Spleen (tissue), 7 donors: Measurements from ENCODE around the gene DGCR6L.
"Not testable (repeated sequence)": the region's sequence is repeated elsewhere in the genome, so short reads cannot be mapped to it uniquely, and the experiment has no call there.

Experiments
- POLR2AphosphoS5 ChIP-seq, 3 donors: sonication (generic); formaldehyde crosslinking; IDR thresholded peaks; one replicate each; pipeline ENCODE4 v1.5.1; 2017; ENCODE audit warnings: antibody characterized with exemption in 3 of 3
- TF ChIP-seq, protein P1 (sequence below), 11 experiments: fragments of 200-600 bp in 7 of 11; fragments of 450-650 bp in 4 of 11; sonication (generic) in 4 of 11; IDR thresholded peaks in 8 of 11; conservative IDR thresholded peaks in 3 of 11; 1 replicate in 7 of 11; 2 replicates in 4 of 11; pipeline versions ENCODE4 v1.4.0 to v1.8.0; 2016 to 2021; ENCODE audit warnings: antibody characterized with exemption in 11 of 11, inconsistent platforms in 4 of 11, mild to moderate bottlenecking in 1 of 11
- donor health status: DM: no; HTN: no; CAD: no; lungs with moderate emphysema.
- donor health status: DM: no; HTN: no; CAD: no.
- donor health status: DM: no; HTN: no; CAD: no.

DNA sequence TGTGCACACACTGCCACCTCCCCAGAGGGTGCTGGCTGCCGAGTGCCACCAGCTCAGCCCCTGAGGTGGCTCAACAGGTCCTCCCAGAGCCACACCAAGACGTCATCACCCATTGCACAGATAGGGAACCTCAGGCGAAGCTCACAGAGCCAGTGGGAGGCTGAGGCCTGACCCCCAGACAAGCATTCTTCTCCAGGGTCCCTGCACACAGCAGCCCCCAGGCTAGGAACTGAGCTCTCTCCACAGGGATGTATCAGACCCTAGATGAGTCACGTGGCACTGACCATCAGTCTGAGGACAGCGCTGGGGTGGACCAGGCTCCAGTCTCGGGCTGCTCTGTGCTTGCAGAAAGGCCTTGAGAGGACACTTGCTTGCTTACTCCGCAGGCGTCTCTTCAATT, 50.2 kb downstream of the DGCR6L start:
- TF ChIP-seq, protein P1, sequence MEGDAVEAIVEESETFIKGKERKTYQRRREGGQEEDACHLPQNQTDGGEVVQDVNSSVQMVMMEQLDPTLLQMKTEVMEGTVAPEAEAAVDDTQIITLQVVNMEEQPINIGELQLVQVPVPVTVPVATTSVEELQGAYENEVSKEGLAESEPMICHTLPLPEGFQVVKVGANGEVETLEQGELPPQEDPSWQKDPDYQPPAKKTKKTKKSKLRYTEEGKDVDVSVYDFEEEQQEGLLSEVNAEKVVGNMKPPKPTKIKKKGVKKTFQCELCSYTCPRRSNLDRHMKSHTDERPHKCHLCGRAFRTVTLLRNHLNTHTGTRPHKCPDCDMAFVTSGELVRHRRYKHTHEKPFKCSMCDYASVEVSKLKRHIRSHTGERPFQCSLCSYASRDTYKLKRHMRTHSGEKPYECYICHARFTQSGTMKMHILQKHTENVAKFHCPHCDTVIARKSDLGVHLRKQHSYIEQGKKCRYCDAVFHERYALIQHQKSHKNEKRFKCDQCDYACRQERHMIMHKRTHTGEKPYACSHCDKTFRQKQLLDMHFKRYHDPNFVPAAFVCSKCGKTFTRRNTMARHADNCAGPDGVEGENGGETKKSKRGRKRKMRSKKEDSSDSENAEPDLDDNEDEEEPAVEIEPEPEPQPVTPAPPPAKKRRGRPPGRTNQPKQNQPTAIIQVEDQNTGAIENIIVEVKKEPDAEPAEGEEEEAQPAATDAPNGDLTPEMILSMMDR (IDR thresholded peaks at IDR 0.05 in 8 of 11, conservative IDR thresholded peaks at IDR 0.05 in 3 of 11): not testable (repeated sequence)
- not testable (repeated sequence) for TF ChIP-seq POLR2AphosphoS5 (IDR thresholded peaks at IDR 0.05)
